CD8-positive, alpha-beta memory T cell (primary cell): ENCODE measurements around the gene MYOCD. TPM values are rescaled to one million over a fixed set of nuclear protein-coding genes. Genes with fewer than 3 reads are reported as not detected.

Experiments used
- CTCF ChIA-PET: fragments of 350-600 bp; sonication (Branson Sonifier 250); formaldehyde crosslinking; loops from one replicate; lab custom pipeline; 2021; ENCODE audit warnings: antibody characterized with exemption; lab: Charles Lee
- POLR2A ChIA-PET: fragments of 350-600 bp; sonication (Branson Sonifier 250); formaldehyde crosslinking; loops from one replicate; lab custom pipeline; 2021; ENCODE audit warnings: antibody characterized with exemption; lab: Charles Lee
- DNase-seq, 5 donors: peaks; one replicate each; pipeline versions ENCODE4 v3.0.0 to v3.0.0-alpha.2; 2020 to 2022; ENCODE audit warnings: mixed read lengths in 1 of 5
- H3K27ac ChIP-seq: one replicate; pipeline ENCODE4 v1.7.0; 2013; ENCODE audit warnings: low read depth, mild to moderate bottlenecking, low read length, moderate library complexity
- H3K27me3 ChIP-seq: 2 replicates; pipeline ENCODE4 v1.7.0; 2013; ENCODE audit warnings: low read length, mild to moderate bottlenecking; ENCODE audit not compliant: insufficient read depth, poor library complexity, severe bottlenecking
- H3K36me3 ChIP-seq: 2 replicates; pipeline ENCODE4 v1.7.0; 2013; ENCODE audit warnings: mild to moderate bottlenecking, low read length, moderate library complexity; ENCODE audit not compliant: insufficient read depth
- H3K4me1 ChIP-seq: 2 replicates; pipeline ENCODE4 v1.7.0; 2013; ENCODE audit warnings: mild to moderate bottlenecking, low read length, moderate library complexity; ENCODE audit not compliant: insufficient read depth
- H3K4me3 ChIP-seq: 2 replicates; pipeline ENCODE4 v1.7.0; 2013; ENCODE audit warnings: mild to moderate bottlenecking, low read length
- H3K9me3 ChIP-seq: 2 replicates; pipeline ENCODE4 v1.7.0; 2013; ENCODE audit warnings: mild to moderate bottlenecking, low read length
- H3K27ac Mint-ChIP-seq, 8 donors: one replicate each; pipeline ENCODE4 v1.8.0; 2020 to 2021; ENCODE audit warnings: mixed read lengths in 8 of 8, mild to moderate bottlenecking in 6 of 8, inconsistent platforms in 3 of 8, moderate library complexity in 3 of 8
- H3K27me3 Mint-ChIP-seq, 2 donors: one replicate each; pipeline ENCODE4 v1.8.0; 2020 to 2021; ENCODE audit warnings: mixed read lengths in 2 of 2, mild to moderate bottlenecking in 1 of 2, moderate library complexity in 1 of 2
- H3K36me3 Mint-ChIP-seq, 3 donors: one replicate each; pipeline ENCODE4 v1.8.0; 2020 to 2021; ENCODE audit warnings: mixed read lengths in 3 of 3, inconsistent platforms in 1 of 3, mild to moderate bottlenecking in 1 of 3
- H3K4me1 Mint-ChIP-seq, 3 donors: one replicate each; pipeline ENCODE4 v1.8.0; 2020 to 2021; ENCODE audit warnings: mixed read lengths in 3 of 3, inconsistent platforms in 1 of 3, mild to moderate bottlenecking in 1 of 3
- H3K4me3 Mint-ChIP-seq, 7 donors: one replicate each; pipeline ENCODE4 v1.8.0; 2020 to 2021; ENCODE audit warnings: mixed read lengths in 7 of 7, mild to moderate bottlenecking in 6 of 7, moderate library complexity in 4 of 7, inconsistent platforms in 2 of 7
- H3K9me3 Mint-ChIP-seq, 5 donors: one replicate each; pipeline ENCODE4 v1.8.0; 2020 to 2022; ENCODE audit warnings: mixed read lengths in 5 of 5, mild to moderate bottlenecking in 3 of 5, moderate library complexity in 2 of 5, inconsistent platforms in 1 of 5
- polyA plus RNA-seq: library from polyadenylated mRNA; unstranded; fragments of 300-500 nt; fragmentation: Illumina TruSeq; gene quantifications from one replicate; pipeline ENCODE4 v1.2.3, GENCODE V29; 2021
- total RNA-seq, 2 experiments: library from RNA; stranded (reverse); gene quantifications; one replicate each; pipeline ENCODE4 v1.2.3, GENCODE V29; 2021

Gene MYOCD, protein sequence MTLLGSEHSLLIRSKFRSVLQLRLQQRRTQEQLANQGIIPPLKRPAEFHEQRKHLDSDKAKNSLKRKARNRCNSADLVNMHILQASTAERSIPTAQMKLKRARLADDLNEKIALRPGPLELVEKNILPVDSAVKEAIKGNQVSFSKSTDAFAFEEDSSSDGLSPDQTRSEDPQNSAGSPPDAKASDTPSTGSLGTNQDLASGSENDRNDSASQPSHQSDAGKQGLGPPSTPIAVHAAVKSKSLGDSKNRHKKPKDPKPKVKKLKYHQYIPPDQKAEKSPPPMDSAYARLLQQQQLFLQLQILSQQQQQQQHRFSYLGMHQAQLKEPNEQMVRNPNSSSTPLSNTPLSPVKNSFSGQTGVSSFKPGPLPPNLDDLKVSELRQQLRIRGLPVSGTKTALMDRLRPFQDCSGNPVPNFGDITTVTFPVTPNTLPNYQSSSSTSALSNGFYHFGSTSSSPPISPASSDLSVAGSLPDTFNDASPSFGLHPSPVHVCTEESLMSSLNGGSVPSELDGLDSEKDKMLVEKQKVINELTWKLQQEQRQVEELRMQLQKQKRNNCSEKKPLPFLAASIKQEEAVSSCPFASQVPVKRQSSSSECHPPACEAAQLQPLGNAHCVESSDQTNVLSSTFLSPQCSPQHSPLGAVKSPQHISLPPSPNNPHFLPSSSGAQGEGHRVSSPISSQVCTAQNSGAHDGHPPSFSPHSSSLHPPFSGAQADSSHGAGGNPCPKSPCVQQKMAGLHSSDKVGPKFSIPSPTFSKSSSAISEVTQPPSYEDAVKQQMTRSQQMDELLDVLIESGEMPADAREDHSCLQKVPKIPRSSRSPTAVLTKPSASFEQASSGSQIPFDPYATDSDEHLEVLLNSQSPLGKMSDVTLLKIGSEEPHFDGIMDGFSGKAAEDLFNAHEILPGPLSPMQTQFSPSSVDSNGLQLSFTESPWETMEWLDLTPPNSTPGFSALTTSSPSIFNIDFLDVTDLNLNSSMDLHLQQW
- not detected for total RNA-seq
- polyA plus RNA-seq: not detected

DNA sequence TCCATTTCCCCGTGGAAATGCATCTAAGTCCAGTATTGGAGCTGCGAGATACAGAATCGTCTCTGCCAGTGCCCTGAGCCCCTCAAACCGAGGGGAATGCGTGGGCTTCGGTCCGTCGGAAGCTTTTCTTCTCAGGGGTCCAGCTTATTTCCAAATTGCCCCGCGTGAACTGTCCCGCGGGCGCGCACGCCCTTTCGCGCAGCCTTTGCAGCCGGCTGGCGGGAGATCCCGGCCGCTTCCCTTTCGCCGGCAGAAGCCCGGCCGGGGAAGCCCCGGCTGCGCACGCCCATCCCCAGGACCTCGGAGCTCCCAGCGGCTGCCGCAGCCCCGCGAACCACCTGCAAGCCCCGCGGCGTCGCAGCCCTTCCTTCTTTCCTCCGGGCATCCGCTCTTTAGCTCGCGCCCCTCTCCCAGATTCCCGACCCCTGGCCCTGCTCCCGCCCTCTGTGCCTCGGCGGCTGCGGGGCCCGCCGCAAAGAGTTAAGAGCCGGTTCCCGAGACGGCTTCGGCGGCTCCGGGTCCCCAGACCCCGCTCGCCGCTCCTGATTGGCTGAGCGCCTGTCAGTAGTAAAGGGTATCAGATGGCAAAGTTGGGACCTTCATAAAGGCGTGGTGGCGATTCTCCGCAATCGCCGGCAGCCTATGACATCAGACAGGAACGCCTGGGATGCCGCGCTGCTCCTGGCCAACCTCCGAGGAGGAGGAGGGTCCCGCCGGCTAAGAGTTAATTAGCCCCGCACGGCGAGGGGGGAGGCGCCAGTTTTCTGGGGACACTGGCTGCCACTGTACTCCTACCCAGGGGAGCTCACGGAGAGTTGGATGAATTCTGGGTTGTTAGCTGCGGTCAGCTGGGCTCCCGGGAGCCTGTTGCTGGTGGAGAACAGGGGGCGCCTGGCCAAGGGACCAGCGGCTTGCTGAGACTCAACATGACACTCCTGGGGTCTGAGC is at the start of gene MYOCD:
MYOCD (plus strand) TSS at position 628 of the 948 bp plus-strand sequence; CDS start at position 927, 299 bp downstream.
- H3K27me3 ChIP-seq: no peaks in the 10 kb centered on the region
- H3K4me3 Mint-ChIP-seq: no peak within 1 kb of the TSS
- no peaks in the 10 kb centered on the region for H3K36me3 ChIP-seq
- no peak within 1 kb of the TSS for H3K4me3 ChIP-seq
- H3K27me3 Mint-ChIP-seq: peaks cover 24 to 38% of the 10 kb centered on the region in 2 donors
- no peak within 1 kb of the TSS for H3K27ac Mint-ChIP-seq
- no peaks in the 10 kb centered on the region for H3K36me3 Mint-ChIP-seq
- CTCF ChIA-PET: no interaction called here
- POLR2A ChIA-PET: no interaction called here
- H3K27ac ChIP-seq: no peak within 1 kb of the TSS
- peaks cover 0 to 7% (median 4%) of the 10 kb centered on the region in 5 donors for H3K9me3 Mint-ChIP-seq
- H3K4me1 Mint-ChIP-seq: peaks cover 0 to 3% (median 0%) of the 10 kb centered on the region in 3 donors
- H3K4me1 ChIP-seq: no peaks in the 10 kb centered on the region
- H3K9me3 ChIP-seq: no peaks in the 10 kb centered on the region
- no peak for DNase-seq

DNA sequence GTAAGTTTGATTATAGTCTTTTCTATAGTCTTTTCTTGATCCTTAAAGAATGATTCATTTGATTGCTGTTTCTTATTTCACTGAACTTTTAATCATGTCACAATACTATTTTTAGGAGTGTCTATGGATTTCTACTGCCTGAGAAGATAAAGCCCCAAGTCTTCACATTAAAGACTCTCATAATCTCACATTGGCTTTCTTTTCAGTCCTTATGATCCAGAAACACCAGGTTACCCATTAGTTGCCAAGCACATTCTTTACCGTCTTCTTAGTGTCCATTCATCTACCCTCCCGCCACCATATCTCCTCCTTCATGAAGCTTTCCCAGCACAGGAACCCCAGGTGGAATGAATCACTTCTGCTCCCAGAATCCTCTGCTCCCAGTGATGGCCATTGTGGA is 49.5 kb upstream of the MYOCD start:
- POLR2A ChIA-PET: no interaction called here
- H3K4me3 ChIP-seq: no peak overlapping the region
- no peaks in the 10 kb centered on the region for H3K9me3 ChIP-seq
- H3K27ac ChIP-seq: no peak overlapping the region
- H3K36me3 ChIP-seq: no peaks in the 10 kb centered on the region
- H3K4me3 Mint-ChIP-seq: no peak overlapping the region
- no peaks in the 10 kb centered on the region for H3K4me1 Mint-ChIP-seq
- no peak overlapping the region for H3K27ac Mint-ChIP-seq
- H3K9me3 Mint-ChIP-seq: no peaks in the 10 kb centered on the region
- H3K4me1 ChIP-seq: no peaks in the 10 kb centered on the region
- peaks cover 0 to 1% (median 0%) of the 10 kb centered on the region in 3 donors for H3K36me3 Mint-ChIP-seq
- H3K27me3 Mint-ChIP-seq: peaks cover 0 to 4% of the 10 kb centered on the region in 2 donors
- DNase-seq: no peak
- H3K27me3 ChIP-seq: no peaks in the 10 kb centered on the region
- CTCF ChIA-PET: no interaction called here

DNA sequence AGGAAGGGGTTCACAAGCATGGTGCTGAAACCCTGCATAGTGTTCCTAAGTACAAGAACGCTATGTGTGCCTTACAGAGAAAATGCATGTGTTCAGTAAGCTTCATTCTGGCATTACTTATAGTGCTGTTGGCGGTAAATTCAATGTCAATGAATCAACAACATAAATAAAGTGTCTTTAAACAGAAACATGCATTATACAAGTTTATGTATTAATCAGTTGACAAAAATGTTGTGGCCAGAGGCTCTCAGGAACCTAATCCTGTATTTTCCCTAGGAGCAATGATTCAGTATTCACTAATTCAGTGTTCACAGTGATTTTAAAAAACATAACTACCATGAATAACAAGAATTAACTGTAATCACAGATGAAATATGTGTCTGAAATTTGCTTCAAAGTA is 47.1 kb upstream of the MYOCD start:
- no peaks in the 10 kb centered on the region for H3K27me3 ChIP-seq
- H3K4me3 ChIP-seq: no peak overlapping the region
- no peaks in the 10 kb centered on the region for H3K4me1 Mint-ChIP-seq
- no peak overlapping the region for H3K27ac ChIP-seq
- no peaks in the 10 kb centered on the region for H3K9me3 ChIP-seq
- CTCF ChIA-PET: no interaction called here
- no peak overlapping the region for H3K4me3 Mint-ChIP-seq
- H3K9me3 Mint-ChIP-seq: peaks cover 0 to 2% (median 0%) of the 10 kb centered on the region in 5 donors
- no peak overlapping the region for H3K27ac Mint-ChIP-seq
- POLR2A ChIA-PET: no interaction called here
- no peak for DNase-seq
- H3K27me3 Mint-ChIP-seq: peaks cover 0 to 6% of the 10 kb centered on the region in 2 donors
- H3K36me3 Mint-ChIP-seq: peaks cover 0 to 1% (median 0%) of the 10 kb centered on the region in 3 donors
- no peaks in the 10 kb centered on the region for H3K36me3 ChIP-seq
- H3K4me1 ChIP-seq: no peaks in the 10 kb centered on the region

DNA sequence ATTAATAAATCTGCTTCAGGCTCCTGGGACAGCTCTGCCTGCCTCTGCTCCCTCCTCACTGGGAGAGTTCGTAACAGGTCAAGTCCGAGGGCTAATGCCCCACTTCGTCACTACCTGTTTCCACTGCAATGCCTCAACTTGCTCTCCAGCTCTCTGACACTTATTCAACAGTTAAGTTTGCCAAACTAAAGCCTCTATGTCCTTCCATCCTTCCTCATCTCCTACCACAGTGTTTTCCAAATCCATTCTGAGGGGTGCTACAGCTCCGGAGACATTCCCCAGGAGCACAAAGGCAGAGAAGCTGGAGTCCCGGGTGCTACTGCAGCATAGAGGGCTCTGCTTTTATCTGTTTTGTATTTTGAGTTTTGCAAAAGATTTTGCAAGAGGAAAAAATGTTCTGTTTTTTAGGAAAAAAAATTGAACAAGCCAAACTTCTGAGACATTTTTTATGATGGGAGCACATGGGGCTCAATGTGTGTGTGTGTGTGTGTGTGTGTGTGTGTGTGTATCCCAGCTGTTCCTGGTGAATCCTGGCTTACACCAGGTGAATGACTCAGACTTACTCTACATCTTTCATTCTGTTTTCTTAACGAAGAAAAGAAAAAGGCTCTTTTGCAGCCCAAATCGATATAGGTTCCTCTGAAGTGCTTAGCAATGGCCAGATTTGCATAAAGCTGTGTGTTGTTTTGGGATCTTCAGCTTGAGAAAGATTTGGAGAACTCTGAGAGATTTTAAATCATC is 46.1 kb upstream of the MYOCD start:
- H3K27ac ChIP-seq: no peak overlapping the region
- POLR2A ChIA-PET: no interaction called here

DNA sequence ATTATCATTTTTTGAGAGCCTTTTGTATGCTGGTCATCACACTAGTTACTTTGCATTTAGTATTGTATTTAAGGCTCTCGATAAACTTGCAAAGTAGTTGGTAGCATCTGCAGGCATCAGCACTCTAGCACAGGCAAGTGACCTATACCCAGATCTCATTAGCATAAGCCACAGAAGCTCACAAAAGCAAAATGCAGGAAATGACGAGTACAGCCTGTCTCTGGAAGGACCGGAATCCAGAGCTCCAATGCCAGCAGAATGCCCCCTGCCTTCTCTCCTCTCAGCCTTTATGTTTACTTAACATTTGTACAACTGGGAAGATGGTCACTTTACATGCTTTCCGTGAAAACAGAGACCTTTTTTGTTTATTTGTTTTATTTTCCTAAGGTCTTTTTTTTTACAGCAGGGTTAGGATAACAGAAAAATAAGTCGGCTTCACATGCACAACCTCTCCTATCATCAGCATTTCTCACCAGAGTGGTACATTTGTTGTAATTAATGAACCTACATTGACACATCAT is 45.4 kb upstream of the MYOCD start:
- ChIA-PET POLR2A (no interaction called here), CTCF (no interaction called here)
- H3K9me3 ChIP-seq: no peaks in the 10 kb centered on the region
- H3K27me3 ChIP-seq: no peaks in the 10 kb centered on the region
- Mint-ChIP-seq H3K9me3 (peaks cover 0 to 5% (median 0%) of the 10 kb centered on the region in 5 donors), H3K4me1 (no peaks in the 10 kb centered on the region), H3K27me3 (peaks cover 0 to 6% of the 10 kb centered on the region in 2 donors), H3K27ac (no peak overlapping the region), H3K4me3 (no peak overlapping the region), H3K36me3 (no peaks in the 10 kb centered on the region)
- no peaks in the 10 kb centered on the region for H3K4me1 ChIP-seq
- no peak for DNase-seq
- H3K27ac ChIP-seq: no peak overlapping the region
- no peaks in the 10 kb centered on the region for H3K36me3 ChIP-seq
- H3K4me3 ChIP-seq: no peak overlapping the region

More for the DNA sequence above, 46.1 kb upstream of the MYOCD start:
- no peak overlapping the region for H3K4me3 ChIP-seq
- Mint-ChIP-seq H3K27me3 (peaks cover 0 to 6% of the 10 kb centered on the region in 2 donors), H3K4me3 (no peak overlapping the region), H3K9me3 (peaks cover 0 to 5% (median 0%) of the 10 kb centered on the region in 5 donors), H3K36me3 (no peaks in the 10 kb centered on the region), H3K27ac (no peak overlapping the region), H3K4me1 (no peaks in the 10 kb centered on the region)
- no peaks in the 10 kb centered on the region for H3K27me3 ChIP-seq
- DNase-seq: no peak
- no peaks in the 10 kb centered on the region for H3K36me3 ChIP-seq
- no peaks in the 10 kb centered on the region for H3K9me3 ChIP-seq
- H3K4me1 ChIP-seq: no peaks in the 10 kb centered on the region
- CTCF ChIA-PET: no interaction called here

DNA sequence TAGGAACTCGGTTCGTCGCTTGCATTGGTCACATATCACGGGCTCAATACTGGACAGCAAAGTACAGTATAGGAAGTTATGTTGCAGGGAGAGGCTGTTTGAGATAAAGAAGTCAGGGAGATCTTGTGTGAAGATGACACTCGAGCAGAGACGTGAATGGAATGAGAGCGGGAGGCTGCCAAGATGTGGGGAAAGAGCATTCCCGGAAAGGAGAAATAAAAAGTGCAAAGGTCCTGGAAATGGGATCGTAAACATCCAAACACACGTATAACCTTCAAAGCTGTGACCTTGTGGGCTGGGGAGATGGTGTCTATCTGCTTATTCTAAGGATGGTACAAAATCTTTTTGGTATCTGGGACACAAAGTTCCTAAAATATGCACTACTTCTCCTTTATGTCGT is 43.0 kb upstream of the MYOCD start:
- ChIA-PET CTCF (no interaction called here), POLR2A (no interaction called here)
- no peak overlapping the region for H3K27ac ChIP-seq
- no peak overlapping the region for H3K4me3 ChIP-seq
- DNase-seq: no peak
- peaks cover 0 to 5% (median 2%) of the 10 kb centered on the region in 5 donors for H3K9me3 Mint-ChIP-seq
- no peak overlapping the region for H3K27ac Mint-ChIP-seq
- no peak overlapping the region for H3K4me3 Mint-ChIP-seq
- no peaks in the 10 kb centered on the region for H3K36me3 ChIP-seq
- H3K27me3 ChIP-seq: no peaks in the 10 kb centered on the region
- no peaks in the 10 kb centered on the region for H3K4me1 ChIP-seq
- no peaks in the 10 kb centered on the region for H3K36me3 Mint-ChIP-seq
- no peaks in the 10 kb centered on the region for H3K9me3 ChIP-seq
- H3K4me1 Mint-ChIP-seq: no peaks in the 10 kb centered on the region
- H3K27me3 Mint-ChIP-seq: peaks cover 0 to 6% of the 10 kb centered on the region in 2 donors
